IgD-negative memory B cell (primary cell): ENCODE measurements around the gene IL17RC. TPM values are rescaled to one million over a fixed set of nuclear protein-coding genes. Genes with fewer than 3 reads are reported as not detected.
A peak's percentile ranks its signal among the peaks of the same experiment; 100 is the strongest.
"Not testable (repeated sequence)": the region's sequence is repeated elsewhere in the genome, so short reads cannot be mapped to it uniquely, and the experiment has no call there.

Experiments
- H3K27ac Mint-ChIP-seq, 3 donors: one replicate each; pipeline ENCODE4 v1.8.0; 2020 to 2022; ENCODE audit warnings: mild to moderate bottlenecking in 3 of 3, mixed read lengths in 3 of 3, moderate library complexity in 1 of 3
- H3K27me3 Mint-ChIP-seq: one replicate; pipeline ENCODE4 v1.8.0; 2021; ENCODE audit warnings: mixed read lengths
- H3K36me3 Mint-ChIP-seq: one replicate; pipeline ENCODE4 v1.8.0; 2020; ENCODE audit warnings: mild to moderate bottlenecking, mixed read lengths
- H3K4me1 Mint-ChIP-seq, 3 donors: one replicate each; pipeline ENCODE4 v1.8.0; 2020 to 2022; ENCODE audit warnings: mixed read lengths in 3 of 3, mild to moderate bottlenecking in 1 of 3
- H3K4me3 Mint-ChIP-seq, 4 donors: one replicate each; pipeline ENCODE4 v1.8.0; 2020 to 2022; ENCODE audit warnings: mild to moderate bottlenecking in 4 of 4, mixed read lengths in 4 of 4, moderate library complexity in 3 of 4
- H3K9me3 Mint-ChIP-seq, 3 donors: one replicate each; pipeline ENCODE4 v1.8.0; 2020 to 2021; ENCODE audit warnings: mixed read lengths in 3 of 3, mild to moderate bottlenecking in 1 of 3
- polyA plus RNA-seq: library from polyadenylated mRNA; unstranded; fragments of 300-500 nt; fragmentation: Illumina TruSeq; gene quantifications from one replicate; pipeline ENCODE4 v1.2.3, GENCODE V29; 2021

Gene IL17RC
- 6.7 TPM for polyA plus RNA-seq

- Mint-ChIP-seq H3K27me3 (peaks cover 8% of the 10 kb centered on the region), H3K27ac (no peak within 1 kb of the TSS), H3K9me3 (no peaks in the 10 kb centered on the region), H3K4me3 (peak within 1 kb of the TSS; percentile 61 to 90 (median 77)), H3K36me3 (peaks cover 3% of the 10 kb centered on the region), H3K4me1 (peaks cover 0 to 9% (median 7%) of the 10 kb centered on the region in 3 donors)
Observed at GRCh38 chr3:9916734-9917680, at the start of gene IL17RC. TSS of gene IL17RC (plus strand) at chr3:9917098. CDS start at chr3:9917316, 218 bp downstream.

GRCh38 chr3:9867106-9867505 lies 49.8 kb upstream of the IL17RC start:
- peaks cover 0 to 2% (median 0%) of the 10 kb centered on the region in 3 donors for H3K4me1 Mint-ChIP-seq
- H3K27ac Mint-ChIP-seq: no peak overlapping the region
- no peak overlapping the region for H3K4me3 Mint-ChIP-seq
- H3K9me3 Mint-ChIP-seq: no peaks in the 10 kb centered on the region
- H3K36me3 Mint-ChIP-seq: no peaks in the 10 kb centered on the region
- no peaks in the 10 kb centered on the region for H3K27me3 Mint-ChIP-seq

- Mint-ChIP-seq H3K36me3 (no peaks in the 10 kb centered on the region), H3K4me1 (no peaks in the 10 kb centered on the region), H3K4me3 (no peak overlapping the region), H3K27ac (no peak overlapping the region), H3K27me3 (no peaks in the 10 kb centered on the region), H3K9me3 (no peaks in the 10 kb centered on the region)
Observed at GRCh38 chr3:9869955-9870354, 46.9 kb upstream of the IL17RC start.

- Mint-ChIP-seq H3K9me3 (no peaks in the 10 kb centered on the region), H3K36me3 (no peaks in the 10 kb centered on the region), H3K27ac (no peak overlapping the region), H3K4me1 (no peaks in the 10 kb centered on the region), H3K27me3 (peaks cover 4% of the 10 kb centered on the region), H3K4me3 (no peak overlapping the region)
Observed at GRCh38 chr3:9870978-9871377, 45.9 kb upstream of the IL17RC start.

- H3K4me1 Mint-ChIP-seq, H3K36me3 Mint-ChIP-seq, H3K4me3 Mint-ChIP-seq, H3K9me3 Mint-ChIP-seq, H3K27me3 Mint-ChIP-seq: not testable (repeated sequence)
- H3K27ac Mint-ChIP-seq: peak overlapping the region in 1 of 3 donors; percentile 3
Observed at GRCh38 chr3:9872067-9872466, 44.8 kb upstream of the IL17RC start.

GRCh38 chr3:9875448-9875847 lies 41.5 kb upstream of the IL17RC start:
- no peak overlapping the region for H3K27ac Mint-ChIP-seq
- no peak overlapping the region for H3K4me3 Mint-ChIP-seq
- H3K27me3 Mint-ChIP-seq: peaks cover 7% of the 10 kb centered on the region

GRCh38 chr3:9876255-9876654 lies 40.6 kb upstream of the IL17RC start:
- H3K27me3 Mint-ChIP-seq, H3K4me1 Mint-ChIP-seq, H3K4me3 Mint-ChIP-seq, H3K36me3 Mint-ChIP-seq, H3K9me3 Mint-ChIP-seq, H3K27ac Mint-ChIP-seq: not testable (repeated sequence)

More at GRCh38 chr3:9875448-9875847, 41.5 kb upstream of the IL17RC start:
- Mint-ChIP-seq H3K9me3 (no peaks in the 10 kb centered on the region), H3K36me3 (no peaks in the 10 kb centered on the region), H3K4me1 (no peaks in the 10 kb centered on the region)

- no peak overlapping the region for H3K4me3 Mint-ChIP-seq
- H3K27ac Mint-ChIP-seq: no peak overlapping the region
- no peaks in the 10 kb centered on the region for H3K9me3 Mint-ChIP-seq
- no peaks in the 10 kb centered on the region for H3K4me1 Mint-ChIP-seq
- peaks cover 7% of the 10 kb centered on the region for H3K27me3 Mint-ChIP-seq
- H3K36me3 Mint-ChIP-seq: no peaks in the 10 kb centered on the region
Observed at GRCh38 chr3:9876991-9877390, 39.9 kb upstream of the IL17RC start.

GRCh38 chr3:9878700-9879099 lies 38.2 kb upstream of the IL17RC start:
- Mint-ChIP-seq H3K4me1 (no peaks in the 10 kb centered on the region), H3K36me3 (no peaks in the 10 kb centered on the region), H3K4me3 (no peak overlapping the region), H3K27me3 (peaks cover 7% of the 10 kb centered on the region), H3K27ac (no peak overlapping the region), H3K9me3 (no peaks in the 10 kb centered on the region)

- Mint-ChIP-seq H3K9me3 (no peaks in the 10 kb centered on the region), H3K36me3 (no peaks in the 10 kb centered on the region), H3K27me3 (peaks cover 7% of the 10 kb centered on the region)
Observed at GRCh38 chr3:9879830-9880549, 36.9 kb upstream of the IL17RC start, which contains the start of gene CIDEC. TSS of gene CIDEC (minus strand) at chr3:9880253. CDS start at chr3:9878486, 1,767 bp downstream.

GRCh38 chr3:9881441-9881840 lies 35.5 kb upstream of the IL17RC start:
- Mint-ChIP-seq H3K27me3 (peaks cover 3% of the 10 kb centered on the region), H3K4me3 (peak overlapping the region in 1 of 4 donors; percentile 17), H3K36me3 (no peaks in the 10 kb centered on the region), H3K4me1 (no peaks in the 10 kb centered on the region), H3K9me3 (no peaks in the 10 kb centered on the region), H3K27ac (peak overlapping the region in 1 of 3 donors; percentile 50)

More at GRCh38 chr3:9879830-9880549, 36.9 kb upstream of the IL17RC start, which contains the start of gene CIDEC:
- no peak within 1 kb of the TSS for H3K27ac Mint-ChIP-seq
- H3K4me3 Mint-ChIP-seq: no peak within 1 kb of the TSS
- no peaks in the 10 kb centered on the region for H3K4me1 Mint-ChIP-seq

GRCh38 chr3:9883706-9884554 lies 33.0 kb upstream of the IL17RC start:
- H3K9me3 Mint-ChIP-seq: no peaks in the 10 kb centered on the region
- no peaks in the 10 kb centered on the region for H3K36me3 Mint-ChIP-seq
- H3K27ac Mint-ChIP-seq: peak overlapping the region in 1 of 3 donors; percentile 43
- no peaks in the 10 kb centered on the region for H3K4me1 Mint-ChIP-seq
- no peaks in the 10 kb centered on the region for H3K27me3 Mint-ChIP-seq
- peak overlapping the region in 1 of 4 donors; percentile 48 for H3K4me3 Mint-ChIP-seq

GRCh38 chr3:9884555-9885165 lies 32.2 kb upstream of the IL17RC start:
- Mint-ChIP-seq H3K27ac (peak overlapping the region in 2 of 3 donors; percentile 8 to 43), H3K4me1 (no peaks in the 10 kb centered on the region), H3K27me3 (no peaks in the 10 kb centered on the region), H3K36me3 (no peaks in the 10 kb centered on the region), H3K9me3 (no peaks in the 10 kb centered on the region), H3K4me3 (peak overlapping the region in 1 of 4 donors; percentile 48)

GRCh38 chr3:9886328-9886727 lies 30.6 kb upstream of the IL17RC start:
- H3K4me1 Mint-ChIP-seq: peaks cover 0 to 3% (median 0%) of the 10 kb centered on the region in 3 donors
- no peaks in the 10 kb centered on the region for H3K36me3 Mint-ChIP-seq

More at GRCh38 chr3:9886328-9886727, 30.6 kb upstream of the IL17RC start:
- Mint-ChIP-seq H3K9me3 (no peaks in the 10 kb centered on the region), H3K4me3 (no peak overlapping the region), H3K27me3 (no peaks in the 10 kb centered on the region), H3K27ac (no peak overlapping the region)
